GM18526 (cell line): Measurements from ENCODE around the gene ZCCHC24.

ENCODE experiments used
- POLR2A ChIP-seq: IDR thresholded peaks from 3 replicates; pipeline ENCODE4 v1.6.1; 2011; ENCODE audit not compliant: insufficient read length; ENCODE audit errors: extremely low read depth

The ZCCHC24 gene

DNA sequence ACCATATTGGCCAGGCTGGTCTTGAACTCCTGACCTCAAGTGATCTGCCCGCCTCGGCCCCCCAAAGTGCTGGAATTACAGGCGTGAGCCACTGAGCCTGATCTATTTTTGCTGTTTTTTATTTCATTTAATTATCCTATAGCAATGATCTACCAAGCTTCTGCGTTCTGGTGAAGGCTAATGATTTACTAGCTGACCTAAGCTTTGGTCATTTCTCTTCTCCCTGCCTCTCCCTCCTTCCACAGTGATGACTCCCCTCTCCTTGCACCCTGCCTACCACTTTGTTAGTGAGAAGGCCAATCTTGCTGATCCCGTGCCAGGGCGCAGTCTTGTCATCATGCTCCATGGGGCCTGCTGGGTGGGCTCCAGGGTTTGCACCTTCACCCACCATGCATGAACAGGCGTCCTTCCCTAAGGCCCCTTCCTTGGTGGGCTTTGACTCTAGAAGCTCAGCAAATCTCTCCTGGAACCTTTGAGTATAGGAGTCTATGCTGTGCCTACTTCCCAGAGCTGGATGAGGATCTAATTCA, 11.9 kb upstream of the ZCCHC24 start:
- no peak for TF ChIP-seq POLR2A

DNA sequence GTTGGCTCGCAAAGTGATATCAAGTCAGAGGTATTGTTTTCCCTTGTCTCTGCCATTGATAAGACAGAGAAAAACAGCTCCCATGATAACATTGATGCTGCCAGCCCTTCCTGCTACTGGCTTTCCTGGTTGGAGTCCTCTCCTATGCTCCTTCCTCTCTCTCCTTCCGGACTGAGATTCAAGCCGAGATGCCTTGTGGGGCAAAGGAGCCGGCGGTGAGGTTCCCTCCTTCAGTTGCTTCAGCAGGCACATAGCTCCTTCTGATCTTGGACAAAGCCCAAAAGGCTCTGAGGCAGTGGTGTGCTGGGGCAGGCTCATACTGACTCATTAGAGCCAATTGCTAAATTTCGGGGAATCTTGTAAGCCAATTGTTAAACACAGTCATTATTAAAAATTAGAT, 8.8 kb upstream of the ZCCHC24 start:
- TF ChIP-seq POLR2A, result no peak

DNA sequence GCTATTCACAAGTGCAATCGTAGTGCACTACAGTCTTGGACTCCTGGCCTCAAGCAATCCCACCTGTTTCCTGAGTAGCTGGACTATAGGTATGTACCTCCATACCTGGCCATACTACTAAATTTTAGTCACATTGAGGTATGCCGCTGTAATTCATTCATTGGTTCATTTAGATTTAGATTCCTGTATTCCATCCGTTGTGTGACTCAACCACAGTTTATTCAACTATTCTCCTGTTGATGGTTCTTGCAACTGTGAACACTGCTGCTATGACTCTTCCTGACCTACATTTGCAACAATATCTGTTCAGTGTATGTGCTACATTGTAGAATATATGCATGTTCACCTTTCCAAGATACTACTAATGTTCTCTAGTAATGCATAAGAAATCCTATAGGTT, 8.0 kb upstream of the ZCCHC24 start:
- TF ChIP-seq POLR2A, result no peak

DNA sequence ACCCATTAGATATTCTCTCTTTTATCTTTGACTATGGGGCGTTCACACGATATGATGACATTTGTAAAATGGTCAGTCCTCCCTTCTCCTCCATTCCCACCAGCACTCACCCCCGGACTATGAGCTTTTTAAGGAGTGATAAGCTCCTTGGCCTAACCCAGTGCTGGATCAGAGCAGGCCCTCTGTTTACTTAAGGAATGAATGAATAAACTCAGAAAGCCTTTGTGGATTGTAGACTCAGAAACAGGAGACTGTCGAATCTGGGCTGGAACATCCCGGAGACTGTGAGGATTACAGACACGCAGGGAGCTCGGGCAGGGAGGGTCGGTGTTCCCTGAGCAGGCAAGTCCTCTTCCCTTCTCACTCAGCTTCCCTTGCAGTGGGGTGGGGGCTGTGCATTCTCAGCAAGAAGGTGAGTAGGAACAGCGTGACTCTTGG, 6.8 kb upstream of the ZCCHC24 start:
- no peak for TF ChIP-seq POLR2A

DNA sequence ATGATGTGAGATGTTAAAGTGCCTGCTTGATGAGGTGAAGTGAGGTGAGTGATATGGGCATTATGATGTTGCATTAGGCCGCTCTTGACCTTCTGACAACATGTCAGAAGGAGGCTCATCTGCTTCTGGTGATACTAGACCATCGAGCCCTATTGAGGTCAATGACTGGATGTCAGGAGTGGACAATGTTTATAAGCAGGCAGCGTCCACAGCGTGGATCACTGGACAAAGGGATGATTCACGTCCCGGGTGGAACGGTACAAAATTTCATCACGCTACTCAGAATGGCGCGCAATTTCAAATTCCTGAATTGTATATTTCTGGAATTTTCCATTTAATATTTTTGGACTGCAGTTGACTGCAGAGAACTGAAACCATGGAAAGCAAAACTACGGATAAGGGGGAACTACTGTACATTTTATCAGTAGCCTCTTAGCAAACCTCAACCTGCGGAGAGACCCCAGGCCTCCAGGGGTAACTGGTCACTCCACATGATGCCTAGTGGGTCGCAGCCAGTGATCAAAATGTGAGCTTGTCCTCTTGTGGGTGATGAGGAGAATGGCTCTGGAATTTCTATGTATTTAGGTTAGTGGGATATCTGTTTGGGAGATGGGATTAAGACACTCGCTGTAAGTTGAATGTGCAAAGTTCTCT, 5.7 kb upstream of the ZCCHC24 start:
- TF ChIP-seq POLR2A, result no peak

DNA sequence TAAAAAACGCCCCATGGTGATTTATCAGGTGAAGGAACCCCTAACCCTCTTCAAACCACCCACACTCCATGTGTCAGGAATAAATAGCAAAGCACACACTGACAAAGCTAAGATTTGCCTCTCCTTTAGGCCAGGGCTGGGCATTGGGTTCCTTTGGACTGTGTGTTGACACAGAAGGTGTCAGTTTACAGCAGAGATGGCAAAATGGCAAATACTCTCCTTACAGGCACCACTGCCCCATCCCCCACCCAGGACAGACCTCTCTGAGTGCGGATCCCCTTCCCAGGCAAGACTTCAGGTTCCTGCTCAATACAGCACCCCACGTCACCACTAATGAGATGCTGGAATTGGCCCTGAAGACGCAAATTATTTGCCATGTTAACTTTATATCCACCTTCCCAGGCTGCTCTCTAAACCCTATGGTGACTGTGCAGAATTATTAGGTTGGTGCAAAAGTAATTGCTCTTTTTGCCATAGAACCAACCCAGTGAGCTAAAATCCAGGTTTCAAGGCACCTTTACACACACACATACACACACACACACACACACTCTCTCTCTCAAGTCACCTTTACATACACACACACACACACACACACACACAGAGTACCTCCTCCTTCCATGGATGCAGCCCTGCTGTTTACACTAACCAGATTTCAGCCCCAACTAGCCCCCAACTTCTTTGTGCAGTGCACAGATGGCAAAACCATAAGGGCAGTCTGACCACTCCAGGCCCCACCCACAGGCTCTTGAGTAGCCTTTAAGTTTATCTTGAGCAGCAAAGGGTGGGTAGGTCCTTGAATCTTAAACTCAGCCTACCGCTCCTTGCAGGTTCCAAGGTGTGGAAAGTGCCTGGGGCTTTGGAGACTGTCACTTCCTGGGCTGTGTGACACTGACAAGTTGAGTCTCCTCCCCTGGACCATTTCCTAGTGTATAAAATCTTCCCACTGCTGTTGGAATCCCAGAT, 4.0 kb upstream of the ZCCHC24 start:
- TF ChIP-seq POLR2A, result no peak

DNA sequence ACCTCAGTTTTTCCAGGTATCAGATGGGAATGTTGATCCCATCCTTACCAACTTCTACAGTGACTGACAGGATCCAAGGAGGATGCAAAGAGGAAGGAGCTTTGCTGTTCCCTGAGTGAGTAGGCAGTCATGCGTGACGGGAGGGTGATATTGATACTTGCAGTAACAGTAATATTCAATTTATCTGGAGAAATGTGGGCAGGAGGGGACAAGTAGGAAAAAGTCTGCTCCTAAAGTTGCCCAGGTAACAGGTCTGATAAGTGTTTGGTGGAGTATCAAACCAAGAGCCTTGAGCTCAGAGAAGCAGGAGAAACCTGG, 3.3 kb upstream of the ZCCHC24 start:
- TF ChIP-seq POLR2A, result no peak

DNA sequence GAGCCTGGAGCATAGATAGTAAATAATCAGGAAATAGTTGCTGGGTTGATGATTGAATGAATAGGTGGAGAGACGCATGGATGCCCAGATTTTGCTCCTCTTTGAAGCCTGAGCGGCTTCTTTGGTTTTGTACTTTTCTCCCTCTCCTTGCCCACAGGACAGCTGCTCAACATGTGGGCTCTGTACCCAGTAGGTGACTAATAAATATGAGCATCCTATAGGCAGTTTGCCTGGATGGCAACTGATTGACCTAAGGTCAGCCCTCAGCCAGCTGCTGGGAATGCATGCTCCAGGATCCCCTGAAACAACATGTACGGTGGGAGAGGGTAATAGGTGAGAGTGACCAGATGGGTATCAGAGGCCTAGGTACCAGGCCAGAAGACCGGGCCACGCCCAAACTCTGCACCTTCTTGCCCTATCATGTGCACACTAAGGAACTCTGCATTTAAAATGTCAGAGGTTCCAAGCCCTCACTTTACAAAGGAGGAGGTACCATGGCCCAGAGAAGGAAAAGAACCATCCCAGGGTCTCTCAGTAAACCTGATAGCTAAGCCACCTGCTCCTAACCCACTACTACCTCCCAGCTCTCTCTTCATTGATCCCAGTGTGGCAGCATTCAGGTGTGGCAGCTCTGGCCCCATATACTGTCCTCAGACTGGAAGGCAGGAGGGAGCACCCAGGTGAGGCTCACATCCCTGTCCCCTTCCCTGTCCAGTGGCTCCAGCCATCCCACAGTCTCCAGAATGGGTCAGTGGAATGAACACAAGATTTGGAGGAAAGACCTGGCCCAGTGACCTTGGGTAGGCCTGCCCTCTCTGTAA, 2.7 kb upstream of the ZCCHC24 start:
- TF ChIP-seq POLR2A, result no peak

DNA sequence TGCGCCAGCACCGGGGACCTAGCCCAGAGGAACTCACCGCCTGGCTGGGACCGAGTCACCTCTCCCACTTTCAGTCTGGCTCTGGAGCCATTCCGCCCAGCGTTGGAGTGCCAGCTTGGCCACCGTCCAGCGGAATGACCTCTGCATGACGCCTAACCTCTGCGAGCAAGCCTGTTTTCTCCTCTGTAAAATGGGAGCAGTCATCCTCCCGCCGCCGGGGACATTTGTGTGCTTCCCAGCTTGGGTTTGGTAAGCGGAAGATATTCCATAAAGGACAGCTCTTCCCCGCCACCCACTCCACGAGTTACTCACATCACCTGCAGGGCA, 1.3 kb upstream of the ZCCHC24 start:
- no peak for TF ChIP-seq POLR2A

DNA sequence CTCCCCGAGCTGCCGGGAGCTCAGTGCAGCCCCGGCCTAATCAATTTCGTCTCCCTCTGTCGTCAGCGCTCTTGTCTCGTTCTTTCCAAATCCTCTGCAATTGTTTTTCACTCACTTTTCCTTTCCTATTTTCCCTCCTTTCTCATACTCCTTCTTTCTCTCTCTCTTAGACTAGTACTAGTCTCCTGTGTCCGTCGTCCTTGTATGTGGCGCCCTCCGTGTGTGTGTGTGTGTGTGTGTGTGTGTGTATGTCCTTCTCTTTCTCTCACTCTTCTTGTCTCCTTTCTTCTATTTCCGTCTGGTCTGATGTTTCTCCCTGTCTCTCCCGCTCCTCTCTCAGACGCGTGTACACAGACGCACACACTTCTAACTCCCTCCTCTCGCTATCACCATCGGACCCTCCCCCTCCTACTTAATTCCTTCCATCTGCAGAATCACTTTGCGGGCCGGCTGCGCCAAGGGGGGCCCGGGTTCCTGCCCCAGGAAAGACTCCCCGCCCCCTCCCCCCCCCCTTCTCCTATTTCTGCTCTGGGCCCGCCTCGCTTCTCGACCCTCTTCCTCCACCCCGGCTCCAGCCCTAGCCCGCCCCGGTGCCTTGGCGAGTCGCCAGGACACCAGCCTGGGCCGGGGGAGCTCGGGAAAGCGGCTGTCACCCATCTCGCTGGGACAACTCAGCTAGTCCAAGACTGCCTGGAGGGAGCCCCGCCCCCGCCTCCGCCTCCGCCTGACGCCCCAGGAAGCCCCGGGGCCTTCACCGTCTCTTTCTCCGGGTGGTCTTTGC, 743 bp upstream of the ZCCHC24 start:
- TF ChIP-seq POLR2A, result no peak

DNA sequence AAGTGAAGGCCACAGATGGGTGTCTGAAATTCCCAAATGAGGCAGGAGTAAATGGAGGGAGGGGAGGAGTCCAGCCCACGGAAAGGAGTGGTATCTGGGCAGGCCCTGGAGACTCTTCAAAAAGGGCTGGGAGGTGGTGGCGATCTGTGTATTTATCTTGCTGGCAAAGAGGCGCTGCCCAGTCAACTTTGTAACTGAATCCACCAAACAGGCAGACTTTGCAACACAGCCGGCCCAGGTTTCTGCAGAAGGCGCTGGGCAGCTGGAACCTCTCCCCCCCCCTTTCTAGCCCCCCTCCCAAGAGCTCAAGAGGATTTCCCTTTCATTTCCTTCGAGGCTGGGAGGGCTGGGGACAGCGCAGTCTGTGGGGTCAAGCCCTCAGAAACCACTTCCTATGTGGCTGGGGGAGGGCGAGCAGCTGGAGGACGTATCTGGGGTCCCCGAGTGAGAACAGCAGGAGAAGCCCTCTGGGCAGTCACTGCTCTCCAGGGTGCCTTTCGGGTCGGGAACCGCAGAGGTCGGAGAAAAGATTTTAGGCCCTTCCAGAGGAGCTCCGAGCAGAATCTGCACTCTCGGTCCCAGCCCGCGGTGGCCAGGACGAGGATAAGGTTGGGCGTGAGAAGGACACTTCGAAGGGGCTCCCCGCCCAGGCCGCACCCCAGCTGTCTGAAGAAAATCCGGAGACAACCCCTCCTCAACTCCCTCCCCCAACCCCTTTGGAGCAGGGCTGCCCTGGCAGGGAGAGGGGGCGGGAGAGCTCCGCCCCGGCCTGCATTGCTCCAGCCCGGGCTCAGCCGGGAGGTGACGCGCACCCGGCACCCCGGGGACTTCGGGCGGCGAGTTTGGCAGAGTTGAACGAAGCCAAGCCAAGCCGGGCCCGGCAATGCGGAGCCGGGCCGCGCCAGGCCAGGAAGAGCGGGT, 965 bp downstream of the ZCCHC24 start:
- no peak for TF ChIP-seq POLR2A

DNA sequence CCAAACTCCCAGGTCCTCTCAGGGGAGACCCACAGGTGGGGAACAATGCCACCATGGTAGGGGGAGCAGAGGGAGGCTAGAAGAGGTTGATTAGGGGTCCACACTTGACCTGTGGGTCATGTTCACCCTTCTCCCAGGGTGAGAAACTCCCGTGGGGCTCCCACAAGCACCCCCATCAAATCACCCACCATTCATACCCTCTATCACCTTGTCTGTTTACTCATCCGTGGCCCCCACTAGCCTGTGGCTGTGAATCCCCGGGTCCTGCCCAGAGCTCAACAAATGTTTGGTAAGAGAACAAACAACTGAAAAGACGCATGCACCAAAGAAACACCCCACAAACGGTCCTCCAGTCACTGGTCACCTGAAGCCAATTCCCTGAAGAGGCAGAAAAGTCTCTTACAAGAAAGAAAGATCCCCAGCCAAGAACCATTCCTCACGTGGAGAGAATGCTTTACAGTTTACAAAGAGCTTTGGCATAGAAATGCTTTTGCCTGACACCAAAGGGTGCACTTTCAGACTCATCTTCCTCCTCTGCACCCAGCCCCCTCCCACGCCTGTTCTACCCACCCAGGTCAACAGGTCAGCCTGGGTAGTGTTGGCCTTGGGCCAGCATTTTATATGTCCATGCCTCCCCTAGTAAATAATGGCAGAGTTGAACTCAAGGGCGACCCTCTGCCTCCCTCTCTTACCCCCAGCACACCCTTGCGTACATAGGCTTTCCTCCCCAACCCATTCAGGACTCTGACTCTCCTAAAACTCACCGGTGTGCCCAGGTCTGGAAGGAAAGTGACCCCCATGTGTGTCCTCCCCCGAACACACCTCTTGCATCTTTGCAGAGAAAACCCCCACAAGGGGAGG, 1.9 kb downstream of the ZCCHC24 start:
- TF ChIP-seq POLR2A, result no peak
